Vagina (tissue), 2 donors: ENCODE measurements around the gene GAGE13.
"Not testable (repeated sequence)": the region's sequence is repeated elsewhere in the genome, so short reads cannot be mapped to it uniquely, and the experiment has no call there.

Experiments
- CTCF ChIP-seq, 3 experiments: fragments of 450-650 bp in 2 of 3; fragments of 200-600 bp in 1 of 3; sonication (generic) in 1 of 3; IDR thresholded peaks; one replicate each; pipeline ENCODE4 v1.5.1; 2017 to 2019; ENCODE audit warnings: antibody characterized with exemption in 3 of 3, mild to moderate bottlenecking in 2 of 3, moderate library complexity in 2 of 3
- POLR2AphosphoS5 ChIP-seq, 2 donors: sonication (generic); formaldehyde crosslinking; IDR thresholded peaks; one replicate each; pipeline ENCODE4 v1.9.0; 2017; ENCODE audit warnings: antibody characterized with exemption in 2 of 2, mild to moderate bottlenecking in 2 of 2, low read depth in 1 of 2; ENCODE audit not compliant: insufficient read depth in 1 of 2

GRCh38 chrX:49321737-49322136 is 9.6 kb upstream of the GAGE13 start, which contains the start of gene GAGE12J:
- TF ChIP-seq CTCF (IDR thresholded peaks at IDR 0.05); POLR2AphosphoS5 (IDR thresholded peaks at IDR 0.05; ENCODE audit: insufficient read depth in 1 of 2, low read depth in 1 of 2): not testable (repeated sequence)
